Mesenchymal stem cell (in vitro differentiated cells and primary cell): Measurements from ENCODE around the gene SULT1A2.

Experiments
- DNase-seq: peaks from one replicate; pipeline ENCODE4 v3.0.0-alpha.2; 2013
- H2AFZ ChIP-seq: one replicate; pipeline ENCODE4 v1.6.1; 2013; ENCODE audit warnings: low read depth, mild to moderate bottlenecking, control low read depth, inconsistent platforms, low read length, moderate library complexity
- H2AK5ac ChIP-seq: 2 replicates; pipeline ENCODE4 v1.6.1; 2013; ENCODE audit warnings: low read length, moderate library complexity, mild to moderate bottlenecking, inconsistent platforms; ENCODE audit not compliant: severe bottlenecking
- H2BK120ac ChIP-seq: one replicate; pipeline ENCODE4 v1.6.1; 2013; ENCODE audit warnings: low read depth, mild to moderate bottlenecking, inconsistent platforms, low read length, moderate library complexity
- H2BK12ac ChIP-seq, 2 experiments: one replicate each; pipeline ENCODE4 v1.6.1; 2013; ENCODE audit warnings: inconsistent platforms in 2 of 2, low read length in 2 of 2, mild to moderate bottlenecking in 2 of 2, moderate library complexity in 2 of 2, control low read depth in 1 of 2
- H2BK15ac ChIP-seq: one replicate; pipeline ENCODE4 v1.6.1; 2013; ENCODE audit warnings: mild to moderate bottlenecking, low read depth, inconsistent platforms; ENCODE audit not compliant: poor library complexity, severe bottlenecking
- H2BK5ac ChIP-seq: 2 replicates; pipeline ENCODE4 v1.6.1; 2013; ENCODE audit warnings: low read depth, mild to moderate bottlenecking, low read length, control low read depth, inconsistent platforms; ENCODE audit not compliant: poor library complexity, severe bottlenecking
- H3K14ac ChIP-seq, 2 experiments: one replicate each; pipeline ENCODE4 v1.6.1; 2013; ENCODE audit warnings: inconsistent platforms in 2 of 2, low read length in 2 of 2, control low read depth in 1 of 2, mild to moderate bottlenecking in 1 of 2, moderate library complexity in 1 of 2
- H3K18ac ChIP-seq, 2 experiments: one replicate each; pipeline ENCODE4 v1.6.1; 2013; ENCODE audit warnings: inconsistent platforms in 2 of 2, low read length in 2 of 2, control low read depth in 1 of 2, low read depth in 1 of 2, mild to moderate bottlenecking in 1 of 2
- H3K23ac ChIP-seq, 2 experiments: one replicate each; pipeline ENCODE4 v1.6.1; 2013; ENCODE audit warnings: inconsistent platforms in 2 of 2, low read length in 2 of 2, mild to moderate bottlenecking in 2 of 2, moderate library complexity in 2 of 2, control low read depth in 1 of 2
- H3K27ac ChIP-seq: 2 replicates; pipeline ENCODE4 v1.5.1; 2013; ENCODE audit warnings: mild to moderate bottlenecking, moderate library complexity, low read length, control low read depth, inconsistent platforms; ENCODE audit not compliant: poor library complexity, severe bottlenecking
- H3K27me3 ChIP-seq, 2 experiments: 2 replicates each; pipeline versions ENCODE4 v1.6.1 to v1.7.0; 2013; ENCODE audit warnings: low read length in 2 of 2, mild to moderate bottlenecking in 2 of 2, moderate library complexity in 2 of 2, control low read depth in 1 of 2, inconsistent platforms in 1 of 2; ENCODE audit not compliant: control insufficient read depth in 1 of 2, insufficient read depth in 1 of 2
- H3K36me3 ChIP-seq, 2 experiments: 2 replicates each; pipeline versions ENCODE4 v1.6.1 to v1.7.0; 2013; ENCODE audit warnings: low read length in 2 of 2, control low read depth in 1 of 2, inconsistent platforms in 1 of 2, low read depth in 1 of 2, mild to moderate bottlenecking in 1 of 2; ENCODE audit not compliant: insufficient read depth in 2 of 2, control insufficient read depth in 1 of 2
- H3K4ac ChIP-seq, 2 experiments: one replicate each; pipeline ENCODE4 v1.6.1; 2013; ENCODE audit warnings: inconsistent platforms in 2 of 2, low read length in 2 of 2, mild to moderate bottlenecking in 2 of 2, moderate library complexity in 2 of 2, control low read depth in 1 of 2, low read depth in 1 of 2
- H3K4me1 ChIP-seq: 2 replicates; pipeline ENCODE4 v1.6.1; 2013; ENCODE audit warnings: low read depth, low read length, control low read depth; ENCODE audit not compliant: control insufficient read depth, insufficient read depth
- H3K4me2 ChIP-seq: 2 replicates; pipeline ENCODE4 v1.6.1; 2013; ENCODE audit warnings: low read length, mild to moderate bottlenecking, inconsistent platforms; ENCODE audit not compliant: poor library complexity, severe bottlenecking
- H3K4me3 ChIP-seq, 2 experiments: 2 replicates each; pipeline versions ENCODE4 v1.5.1 to v1.7.0; 2013; ENCODE audit warnings: low read length in 2 of 2, mild to moderate bottlenecking in 2 of 2, control low read depth in 1 of 2, low read depth in 1 of 2; ENCODE audit not compliant: insufficient read depth in 1 of 2
- H3K79me1 ChIP-seq: replicated peaks from 2 replicates; pipeline ENCODE4 v1.6.1; 2013; ENCODE audit warnings: mild to moderate bottlenecking, control low read depth, low read length, inconsistent platforms; ENCODE audit not compliant: poor library complexity, severe bottlenecking
- H3K9ac ChIP-seq: 2 replicates; pipeline ENCODE4 v1.7.0; 2013; ENCODE audit warnings: mild to moderate bottlenecking, low read length, moderate library complexity
- H3K9me3 ChIP-seq: 2 replicates; pipeline ENCODE4 v1.7.0; 2013; ENCODE audit warnings: mild to moderate bottlenecking, low read length; ENCODE audit not compliant: control insufficient read depth
- H4K8ac ChIP-seq: one replicate; pipeline ENCODE4 v1.6.1; 2013; ENCODE audit warnings: inconsistent platforms, mild to moderate bottlenecking, low read length, moderate library complexity
- H4K91ac ChIP-seq: one replicate; pipeline ENCODE4 v1.6.1; 2013; ENCODE audit warnings: mild to moderate bottlenecking, low read length, inconsistent platforms
- WGBS: methylation state at CpG from one replicate; pipeline ENCODE4 v1.1.7; 2013; ENCODE audit warnings: mixed read lengths; 5-methylcytosine and 5-hydroxymethylcytosine counted together

SULT1A2 gene

DNA sequence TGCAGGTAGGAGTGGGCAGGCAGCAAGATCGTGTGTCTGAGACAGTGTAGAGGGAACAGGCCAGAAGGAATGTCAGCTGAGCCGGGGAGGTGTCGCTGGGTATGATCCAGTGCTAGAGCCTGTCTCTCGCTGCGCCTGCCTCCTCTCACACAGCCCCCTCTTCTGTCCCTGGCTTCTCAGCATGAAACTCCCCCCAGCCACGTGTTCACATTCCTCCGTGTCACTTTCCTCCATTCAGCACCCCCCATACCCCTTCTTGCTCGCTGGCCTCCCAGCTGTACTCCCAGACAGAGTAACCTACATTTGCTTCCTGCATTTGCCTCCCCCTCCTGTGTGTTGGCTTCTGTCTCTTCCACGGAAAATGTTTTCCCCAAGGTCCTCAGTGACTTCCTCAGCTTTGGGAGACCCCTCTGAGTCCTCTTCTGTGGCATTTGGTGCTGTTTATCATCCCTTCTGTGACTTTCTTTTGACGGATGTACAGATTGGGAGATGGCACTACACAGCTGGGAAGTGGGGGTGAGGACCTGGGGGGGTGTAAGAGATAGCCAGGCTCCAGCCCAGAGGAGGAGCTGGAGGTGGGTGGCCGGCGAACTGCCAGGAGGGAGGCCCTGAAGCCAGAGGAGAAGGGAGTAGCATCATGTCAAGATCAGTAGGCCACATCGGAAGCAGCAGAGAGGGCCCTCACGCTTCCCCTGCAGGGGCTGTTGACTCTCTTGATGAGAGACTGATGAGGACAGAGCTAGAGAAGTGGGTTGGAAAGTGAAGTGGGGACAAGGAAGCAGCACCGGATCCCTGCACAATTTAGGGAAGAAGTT is 23.9 kb downstream of the SULT1A2 start:
- Histone ChIP-seq H4K91ac (peak overlapping the region; percentile 5), H2BK5ac (no peak overlapping the region), H3K9me3 (no peaks in the 10 kb centered on the region), H2AK5ac (no peak overlapping the region), H3K18ac (no peak overlapping the region), H3K4me1 (peaks cover 6% of the 10 kb centered on the region), H2AFZ (no peak overlapping the region), H3K27ac (no peak overlapping the region), H2BK12ac (no peak overlapping the region), H3K4me3 (no peak overlapping the region), H3K27me3 (no peaks in the 10 kb centered on the region), H3K14ac (peak overlapping the region in 1 of 2 experiments; percentile 30), H3K36me3 (no peaks in the 10 kb centered on the region), H2BK15ac (no peak overlapping the region), H3K4ac (peak overlapping the region in 1 of 2 experiments; percentile 40), H3K79me1 (peaks cover 21% of the 10 kb centered on the region), H3K4me2 (no peak overlapping the region), H3K9ac (no peak overlapping the region), H2BK120ac (no peak overlapping the region), H3K23ac (no peak overlapping the region), H4K8ac (peak overlapping the region; percentile 33)
- 57% methylated on average over 15 of the region's 15 CpGs for WGBS
- DNase-seq, result peak; percentile 11

DNA sequence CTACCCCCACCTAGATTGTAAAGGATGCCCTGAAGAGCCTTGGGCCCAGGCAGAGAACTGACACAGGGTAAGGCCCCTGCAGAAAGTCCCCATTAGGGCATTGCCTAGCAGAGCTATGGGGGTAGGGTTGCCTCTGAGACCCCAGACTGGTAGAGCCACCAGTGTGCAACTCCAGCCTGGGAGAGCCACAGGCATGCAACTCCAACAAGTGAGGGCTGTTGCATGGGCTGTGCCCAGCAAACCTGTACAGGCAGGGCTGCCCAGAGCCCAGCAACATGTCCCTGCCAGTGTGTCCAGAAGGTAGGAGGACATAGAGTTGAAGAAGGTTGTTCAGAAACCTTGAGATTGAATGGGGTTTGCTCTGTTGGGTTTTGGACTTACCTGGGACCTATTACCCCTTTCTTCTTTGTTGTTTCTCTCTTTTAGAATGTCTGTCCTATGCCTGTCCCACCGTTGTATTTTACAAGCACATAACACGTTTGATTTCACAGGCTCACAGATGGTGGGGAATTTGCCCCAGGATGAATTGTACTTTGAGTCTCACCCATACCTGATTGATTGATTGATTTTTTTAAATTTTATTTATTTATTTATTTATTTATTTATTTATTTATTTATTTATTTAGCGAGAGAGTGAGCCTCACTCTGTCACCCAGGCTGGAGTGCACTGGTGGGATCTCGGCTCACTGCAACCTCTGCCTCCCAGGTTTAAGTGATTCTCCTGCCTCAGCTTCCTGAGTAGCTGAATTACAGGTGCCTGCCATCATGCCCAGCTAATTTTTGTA is 26.7 kb downstream of the SULT1A2 start:
- H3K18ac ChIP-seq, result no peak overlapping the region
- no peak overlapping the region for H3K4me3 ChIP-seq
- H3K27ac ChIP-seq, result no peak overlapping the region
- no peak overlapping the region for H3K9ac ChIP-seq
- no peak overlapping the region for H2BK15ac ChIP-seq
- H3K27me3 ChIP-seq, result no peaks in the 10 kb centered on the region
- no peak overlapping the region for H4K8ac ChIP-seq
- no peak overlapping the region for H2AFZ ChIP-seq
- no peaks in the 10 kb centered on the region for H3K36me3 ChIP-seq
- H3K4me2 ChIP-seq, result no peak overlapping the region
- H3K4ac ChIP-seq, result no peak overlapping the region
- H2BK12ac ChIP-seq, result no peak overlapping the region
- H4K91ac ChIP-seq, result no peak overlapping the region
- peaks cover 30% of the 10 kb centered on the region for H3K79me1 ChIP-seq
- no peak for DNase-seq
- no peak overlapping the region for H3K23ac ChIP-seq
- H2BK5ac ChIP-seq, result no peak overlapping the region
- H3K14ac ChIP-seq, result no peak overlapping the region
- peaks cover 6% of the 10 kb centered on the region for H3K4me1 ChIP-seq
- no peak overlapping the region for H2BK120ac ChIP-seq
- 97% methylated on average over 4 of the region's 4 CpGs for WGBS
- peaks cover 9% of the 10 kb centered on the region for H3K9me3 ChIP-seq
- no peak overlapping the region for H2AK5ac ChIP-seq

DNA sequence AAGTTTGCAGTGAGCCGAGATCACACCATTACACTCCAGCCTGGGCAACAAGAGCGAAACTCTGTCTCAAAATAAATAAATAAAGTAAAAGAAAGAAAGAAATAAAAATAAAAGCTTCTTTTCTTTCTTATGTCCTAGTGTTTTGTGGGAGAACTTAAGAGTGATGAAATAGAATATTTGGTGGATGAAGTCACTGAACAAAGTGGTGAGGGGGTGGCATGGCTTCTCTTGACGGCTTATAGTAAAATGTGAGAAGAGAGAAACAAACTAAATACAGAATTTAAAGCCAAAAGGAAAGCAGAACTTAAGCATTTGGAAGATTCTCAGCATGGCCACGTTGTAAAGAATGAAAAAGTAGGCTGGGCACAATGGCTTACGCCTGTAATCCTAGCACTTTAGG is 27.8 kb downstream of the SULT1A2 start:
- H2BK120ac ChIP-seq, result no peak overlapping the region
- H2BK12ac ChIP-seq, result no peak overlapping the region
- H3K18ac ChIP-seq, result no peak overlapping the region
- no peak overlapping the region for H3K9ac ChIP-seq
- H3K4me1 ChIP-seq, result peaks cover 8% of the 10 kb centered on the region
- DNase-seq, result peak; percentile 38
- no peaks in the 10 kb centered on the region for H3K36me3 ChIP-seq
- H2BK5ac ChIP-seq, result no peak overlapping the region
- no peaks in the 10 kb centered on the region for H3K27me3 ChIP-seq
- H3K4me2 ChIP-seq, result no peak overlapping the region
- H3K79me1 ChIP-seq, result peaks cover 35% of the 10 kb centered on the region
- H3K27ac ChIP-seq, result no peak overlapping the region
- H3K4me3 ChIP-seq, result no peak overlapping the region
- H3K14ac ChIP-seq, result no peak overlapping the region
- no peak overlapping the region for H2AFZ ChIP-seq
- H4K8ac ChIP-seq, result no peak overlapping the region
- H3K23ac ChIP-seq, result no peak overlapping the region
- WGBS, result 75% methylated on average over 4 of the region's 5 CpGs
- H3K4ac ChIP-seq, result no peak overlapping the region
- H2BK15ac ChIP-seq, result no peak overlapping the region
- no peak overlapping the region for H4K91ac ChIP-seq
- no peak overlapping the region for H2AK5ac ChIP-seq
- H3K9me3 ChIP-seq, result peaks cover 9% of the 10 kb centered on the region

GRCh38 chr16:28567292-28567691 is 29.6 kb downstream of the SULT1A2 start:
- no peak overlapping the region for H3K9ac ChIP-seq

More at GRCh38 chr16:28567292-28567691, 29.6 kb downstream of the SULT1A2 start:
- H3K27ac ChIP-seq, result no peak overlapping the region
- no peaks in the 10 kb centered on the region for H3K36me3 ChIP-seq
- H3K4me2 ChIP-seq, result no peak overlapping the region
- H2BK12ac ChIP-seq, result no peak overlapping the region
- no peak overlapping the region for H3K23ac ChIP-seq
- H3K27me3 ChIP-seq, result no peaks in the 10 kb centered on the region
- peaks cover 34% of the 10 kb centered on the region for H3K79me1 ChIP-seq
- H4K8ac ChIP-seq, result no peak overlapping the region
- H3K18ac ChIP-seq, result no peak overlapping the region
- no peak overlapping the region for H2BK120ac ChIP-seq
- H3K4me1 ChIP-seq, result peaks cover 3% of the 10 kb centered on the region
- peaks cover 9% of the 10 kb centered on the region for H3K9me3 ChIP-seq
- no peak overlapping the region for H3K14ac ChIP-seq
- no peak overlapping the region for H2BK15ac ChIP-seq
- H3K4me3 ChIP-seq, result no peak overlapping the region
- WGBS, result over 99% methylated on average over 2 of the region's 2 CpGs
- no peak overlapping the region for H2AFZ ChIP-seq
- no peak for DNase-seq
- no peak overlapping the region for H2BK5ac ChIP-seq
- no peak overlapping the region for H2AK5ac ChIP-seq
- no peak overlapping the region for H4K91ac ChIP-seq
- H3K4ac ChIP-seq, result no peak overlapping the region
